SHP77 (cell line): ENCODE data around the gene NT5C1B.

Experiments used
- DNase-seq, 2 experiments: peaks; one replicate each; lab custom pipeline; 2025; lab: John Stamatoyannopoulos, UW

Gene NT5C1B

DNA sequence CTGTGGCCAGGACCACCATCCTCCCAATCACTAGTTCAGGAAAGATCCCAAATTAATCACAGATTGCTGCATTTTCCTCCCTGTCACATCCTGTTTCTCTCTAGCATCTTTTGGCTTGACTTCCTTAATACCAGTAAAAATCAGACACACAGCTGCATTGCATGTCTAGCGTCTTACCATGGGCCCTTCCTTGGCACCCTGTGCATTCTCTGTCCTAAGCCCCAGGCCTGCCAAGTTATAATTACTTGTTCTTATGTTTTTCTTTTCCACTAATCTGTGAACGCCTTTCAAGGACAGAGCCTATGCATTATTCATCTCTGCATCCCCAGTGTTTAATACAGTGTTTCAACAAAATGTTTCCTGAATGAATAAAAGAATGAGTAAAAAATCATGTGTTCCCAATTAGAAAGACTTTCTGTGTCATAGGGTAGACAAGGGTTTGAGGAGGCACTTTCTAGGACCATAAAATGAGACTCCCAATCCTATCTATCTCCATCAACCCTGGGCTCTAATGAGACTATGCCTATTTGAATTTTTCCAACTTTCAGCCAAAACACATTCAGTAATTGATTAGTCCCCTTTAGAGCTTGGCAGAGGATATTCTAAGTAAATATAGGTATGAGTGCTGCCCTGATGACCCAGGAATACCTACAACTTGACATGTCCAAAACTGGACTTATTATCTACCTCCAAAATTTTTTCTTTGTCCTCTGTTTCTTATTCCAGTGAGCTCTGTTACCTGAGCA is 10.3 kb upstream of the NT5C1B start:
- DNase-seq: no peak

DNA sequence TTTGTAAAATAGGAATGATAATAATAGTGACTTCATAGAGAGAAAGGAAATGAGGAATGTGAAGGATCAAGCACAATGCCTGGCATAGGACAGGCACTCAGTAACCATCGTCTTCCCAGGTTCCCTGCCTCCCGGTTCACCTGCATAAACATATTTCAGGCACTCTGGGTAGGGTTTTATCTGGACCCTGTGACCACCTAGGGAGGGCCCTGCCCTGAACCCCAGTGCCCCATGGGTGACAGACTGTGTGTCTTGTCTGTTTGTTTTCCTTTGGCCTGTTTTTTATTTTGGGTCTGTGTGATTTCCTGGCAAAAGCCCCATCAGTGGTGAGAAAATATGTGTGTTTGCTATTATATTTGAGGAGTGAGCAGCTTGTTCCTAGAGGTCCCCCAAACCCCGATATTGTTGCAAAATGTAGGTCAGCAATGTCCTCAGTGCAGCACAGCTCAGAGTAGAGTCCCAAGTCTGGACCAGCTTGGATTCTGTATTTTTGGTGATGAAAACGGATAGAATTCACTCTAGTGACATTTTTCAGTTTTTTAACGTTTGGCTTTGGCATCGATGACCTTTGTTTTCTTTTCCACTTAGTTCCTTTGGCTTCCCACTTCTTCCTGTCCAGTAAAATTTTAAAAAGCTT is 9.6 kb upstream of the NT5C1B start:
- no peak for DNase-seq

DNA sequence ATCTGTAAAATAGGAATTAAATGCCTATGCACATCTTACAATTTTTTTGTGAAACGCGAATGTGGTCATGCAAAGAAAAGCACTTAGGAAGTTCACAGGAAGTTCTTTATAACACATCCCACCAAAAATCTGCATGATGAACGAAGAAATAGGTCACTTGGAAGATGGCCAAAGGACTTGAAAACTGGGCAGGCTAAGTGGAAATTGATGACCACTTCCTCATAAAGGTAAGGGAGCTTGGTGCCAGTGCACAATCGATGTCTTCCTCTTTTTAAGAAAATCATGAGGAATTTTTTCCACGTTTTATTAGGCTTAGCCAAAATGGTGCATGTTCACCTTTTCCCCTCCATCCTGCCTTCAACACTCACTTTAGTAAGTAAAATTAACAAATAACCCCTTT is 8.2 kb upstream of the NT5C1B start:
- no peak for DNase-seq

DNA sequence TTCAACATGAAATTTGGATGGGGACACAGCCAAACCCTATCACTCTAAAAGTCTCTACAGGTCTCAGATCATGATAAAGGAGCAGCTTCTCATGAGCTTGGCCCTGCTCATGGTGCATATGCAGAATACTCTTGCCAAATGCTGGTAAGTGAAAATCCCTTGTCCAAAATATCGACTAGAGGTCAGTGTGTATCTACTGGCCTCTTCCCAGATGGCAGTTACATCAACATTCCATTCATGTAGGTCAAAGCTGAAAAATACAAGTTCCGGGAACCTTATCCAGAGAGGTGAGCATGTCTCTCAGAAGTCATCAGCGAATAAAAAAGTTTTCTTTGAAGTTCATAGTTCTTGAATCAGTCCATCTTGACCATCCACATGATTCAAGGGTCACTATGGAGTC is 7.6 kb upstream of the NT5C1B start:
- DNase-seq: no peak

DNA sequence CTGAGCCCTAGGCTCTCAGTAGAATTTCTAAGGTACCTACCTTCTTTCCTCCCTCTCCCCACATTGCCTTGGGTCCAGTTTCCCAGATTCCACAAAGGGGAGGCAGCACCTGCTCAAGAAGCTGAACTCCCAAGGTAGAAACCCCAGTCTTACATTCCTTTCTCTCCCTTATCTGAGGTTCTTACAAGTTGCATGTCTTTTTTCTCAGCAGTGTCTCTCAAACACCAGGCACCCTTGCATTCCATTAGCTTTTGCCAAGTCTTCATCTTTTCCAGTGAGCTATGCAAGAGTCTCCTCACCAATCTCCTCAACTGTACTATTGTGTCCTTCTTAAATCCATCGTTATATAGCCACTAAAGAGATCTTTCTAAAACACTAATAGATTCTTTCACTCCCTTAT is 4.1 kb upstream of the NT5C1B start:
- no peak for DNase-seq

DNA sequence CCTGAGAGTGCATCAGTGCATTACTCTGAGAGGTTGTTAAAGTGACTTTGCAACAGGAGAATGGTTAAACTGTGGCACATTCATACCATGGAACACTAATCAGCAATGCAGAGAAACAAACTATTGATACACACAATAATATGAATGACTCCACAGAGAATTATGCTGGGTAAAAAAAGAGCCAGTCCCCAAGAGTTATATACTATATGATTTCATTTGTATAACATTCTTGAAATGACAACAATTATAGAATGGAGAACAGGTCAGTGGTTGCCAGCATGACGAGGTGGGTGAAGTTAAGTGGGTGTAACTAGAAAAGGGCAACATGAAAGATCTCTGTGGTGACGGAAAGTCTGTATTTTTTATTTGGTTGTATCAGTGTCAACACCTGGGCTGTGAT is 3.0 kb upstream of the NT5C1B start:
- no peak for DNase-seq

- DNase-seq: no peak
These were observed 567 bp downstream of the NT5C1B start for GRCh38 chr2:18588802-18589201.

DNA sequence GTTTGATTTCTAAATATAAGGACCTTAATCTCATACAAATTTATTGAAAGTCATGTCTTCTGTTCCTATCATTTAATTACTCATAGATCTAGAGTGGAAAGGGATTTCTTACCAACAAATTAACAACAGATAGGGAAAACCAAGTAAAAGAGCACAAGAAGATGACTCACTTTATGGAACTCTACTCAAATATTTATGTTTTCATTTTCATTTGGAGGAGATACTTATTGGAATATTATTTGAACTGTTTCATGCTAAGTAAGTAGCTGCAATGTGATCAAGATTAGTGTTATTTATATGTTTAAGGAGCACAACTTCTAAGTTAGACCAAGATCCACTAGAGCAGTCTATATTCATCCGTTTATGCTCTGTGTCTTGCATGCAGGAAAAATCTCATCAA is 1.3 kb downstream of the NT5C1B start:
- DNase-seq: no peak

- no peak for DNase-seq
These were observed 3.8 kb downstream of the NT5C1B start for GRCh38 chr2:18585526-18585925.

- DNase-seq: no peak
These were observed 4.8 kb downstream of the NT5C1B start for GRCh38 chr2:18584608-18584954.

- no peak for DNase-seq
These were observed 5.3 kb downstream of the NT5C1B start for GRCh38 chr2:18583905-18584607.

DNA sequence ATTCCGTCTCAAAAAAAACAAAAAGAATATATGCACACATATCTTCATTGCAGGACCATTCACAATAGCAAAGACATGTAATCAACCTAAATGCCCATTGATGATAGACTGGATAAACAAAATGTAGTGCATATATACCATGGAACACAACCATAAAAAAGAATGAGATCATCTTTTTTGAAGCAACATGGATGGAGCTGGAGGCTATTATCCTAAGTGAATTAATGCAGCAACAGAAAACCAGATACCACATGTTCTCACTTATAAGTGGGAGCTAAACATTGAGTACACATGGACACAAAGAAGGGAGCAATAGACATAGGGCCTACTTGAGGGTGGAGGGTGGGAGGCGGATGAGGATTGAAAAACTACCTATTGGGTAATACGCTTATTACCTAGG is 8.8 kb downstream of the NT5C1B start:
- no peak for DNase-seq

DNA sequence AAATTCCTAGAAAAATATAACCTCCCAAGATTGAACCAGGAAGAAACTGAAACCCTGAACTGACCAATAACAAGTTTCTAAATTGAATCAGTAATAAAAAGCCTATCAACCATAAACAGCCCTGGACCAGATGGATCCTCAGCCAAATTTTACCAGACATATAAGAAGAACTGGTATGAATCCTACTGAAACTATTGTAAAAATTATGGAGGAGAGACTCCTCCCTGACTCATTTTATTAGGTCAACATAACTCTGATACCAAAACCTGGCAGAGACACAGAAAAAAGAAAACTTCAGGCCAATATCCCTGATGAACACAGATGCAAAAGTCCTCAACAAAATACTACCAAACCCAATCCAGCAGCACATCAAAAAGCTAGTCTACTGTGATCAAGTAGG is 11.3 kb downstream of the NT5C1B start:
- no peak for DNase-seq

DNA sequence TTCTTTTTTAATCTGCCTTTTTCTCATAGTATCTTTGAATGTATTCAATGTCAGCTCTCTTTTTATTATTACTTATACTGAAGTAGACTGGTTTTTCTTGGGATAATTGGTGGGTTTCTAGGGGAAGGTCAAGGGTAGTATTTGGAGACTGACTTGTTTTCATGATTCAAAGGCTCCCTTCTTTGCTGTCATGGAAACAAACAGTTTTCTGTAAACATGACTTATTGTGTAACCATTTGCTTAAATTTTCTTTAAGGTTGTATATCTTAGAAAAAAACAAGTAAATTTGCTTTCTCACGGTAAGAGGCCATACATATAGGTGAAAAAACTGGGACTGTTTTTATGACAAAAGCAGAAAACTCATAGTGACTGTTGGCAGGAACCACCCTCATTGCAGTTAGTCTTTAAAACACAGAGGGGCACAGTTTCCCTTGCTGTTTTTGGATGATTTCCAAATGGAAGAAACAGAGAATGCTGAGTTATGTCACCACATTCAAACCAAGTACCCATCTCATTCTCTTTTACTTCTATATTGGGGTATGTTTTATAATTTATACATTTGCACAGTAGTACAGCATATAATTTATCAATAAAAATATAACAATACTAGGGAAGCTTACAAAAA is 23.1 kb downstream of the NT5C1B start:
- peak in 1 of 2 experiments; percentile 5 for DNase-seq

DNA sequence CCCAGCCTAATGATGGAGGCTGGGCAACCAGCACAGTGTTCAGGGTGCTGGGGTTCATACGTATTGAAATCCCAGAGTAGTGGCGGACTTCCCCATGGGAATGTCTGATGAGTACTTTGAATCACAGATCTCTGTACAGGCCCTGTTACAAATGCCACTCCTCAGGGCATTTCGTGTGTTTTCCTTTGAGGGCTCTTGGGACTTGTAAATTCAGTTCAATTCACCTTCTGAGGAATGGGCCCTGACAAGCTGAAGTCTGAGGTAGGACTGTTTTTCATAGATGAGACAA is 28.6 kb downstream of the NT5C1B start:
- DNase-seq: no peak

GRCh38 chr2:18560031-18560796 is 29.2 kb downstream of the NT5C1B start, which contains the start of gene RDH14:
Gene RDH14, minus strand, starts transcription at chr2:18560653. Its CDS starts 81 bp downstream, at chr2:18560572.
- peak; percentile 90 to 95 for DNase-seq

- DNase-seq: no peak
These were observed 29.8 kb downstream of the NT5C1B start for GRCh38 chr2:18559531-18560030.

DNA sequence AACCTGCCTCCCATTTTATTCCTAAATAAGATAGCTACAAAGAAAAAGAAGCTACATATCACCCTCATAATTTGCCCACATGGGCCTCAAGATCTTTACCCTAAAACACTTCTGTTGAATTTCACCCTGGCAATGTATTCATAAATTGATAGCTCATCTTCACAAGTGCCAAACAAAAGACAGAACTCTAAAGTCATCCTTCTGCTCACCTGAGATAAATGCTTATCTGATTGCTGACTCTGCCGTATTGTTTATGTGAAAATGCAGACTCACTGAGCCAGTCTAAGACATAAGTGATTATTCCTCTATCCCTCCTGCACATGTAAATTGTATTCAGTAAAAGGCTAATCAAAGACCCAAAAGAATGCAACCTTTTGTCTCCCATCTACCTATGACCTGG is 30.9 kb downstream of the NT5C1B start:
- DNase-seq: no peak

DNA sequence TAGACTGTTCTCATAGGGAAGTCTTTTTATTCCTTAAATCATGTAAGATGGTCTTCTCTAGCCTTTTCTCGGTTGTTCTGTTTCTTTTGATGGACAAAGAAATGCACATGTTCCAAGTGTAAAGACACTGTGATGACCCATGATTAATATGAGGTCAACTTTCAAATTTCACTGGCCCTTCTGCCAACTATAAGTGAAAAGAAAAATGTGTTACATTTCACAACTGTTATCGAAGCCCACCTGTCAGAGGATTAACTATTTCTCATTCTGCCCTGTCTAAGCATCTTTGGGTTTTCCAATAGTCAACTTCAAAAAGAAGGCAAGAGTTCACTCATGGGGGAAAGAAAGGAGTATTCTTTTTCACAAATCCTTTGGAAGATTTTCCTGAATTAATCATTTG is 32.2 kb downstream of the NT5C1B start:
- DNase-seq: no peak

- DNase-seq: no peak
These were observed 36.9 kb downstream of the NT5C1B start for GRCh38 chr2:18552351-18553077.

DNA sequence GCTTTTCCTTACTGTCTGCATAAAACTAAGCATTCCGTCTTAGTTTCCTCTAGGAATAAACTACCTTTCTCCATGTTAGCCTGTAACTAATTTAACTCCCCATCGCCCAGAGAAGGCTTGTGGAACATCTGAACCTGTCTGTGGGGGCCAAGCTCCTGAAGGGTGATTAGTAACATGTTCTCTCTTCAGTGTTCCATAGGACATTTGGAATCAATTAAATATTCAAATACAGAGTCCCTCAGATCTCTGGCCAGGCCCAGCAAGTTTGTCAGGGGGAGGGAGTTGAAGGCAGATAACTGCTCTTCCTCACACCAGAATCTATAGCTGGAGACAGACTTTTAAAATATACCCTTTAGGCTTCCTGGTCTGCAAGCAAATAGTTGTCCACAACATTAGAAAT is 37.7 kb downstream of the NT5C1B start:
- no peak for DNase-seq
